ENCODE results near the gene RAET1E. TPM values are rescaled to one million over a fixed set of nuclear protein-coding genes. Genes with fewer than 3 reads are reported as not detected.
"Not testable (repeated sequence)": the region's sequence is repeated elsewhere in the genome, so short reads cannot be mapped to it uniquely, and the experiment has no call there.

Gene RAET1E
- total and polyA plus RNA-seq, 7 donors: 0.15 to 0.33 TPM; not detected in 5

DNA sequence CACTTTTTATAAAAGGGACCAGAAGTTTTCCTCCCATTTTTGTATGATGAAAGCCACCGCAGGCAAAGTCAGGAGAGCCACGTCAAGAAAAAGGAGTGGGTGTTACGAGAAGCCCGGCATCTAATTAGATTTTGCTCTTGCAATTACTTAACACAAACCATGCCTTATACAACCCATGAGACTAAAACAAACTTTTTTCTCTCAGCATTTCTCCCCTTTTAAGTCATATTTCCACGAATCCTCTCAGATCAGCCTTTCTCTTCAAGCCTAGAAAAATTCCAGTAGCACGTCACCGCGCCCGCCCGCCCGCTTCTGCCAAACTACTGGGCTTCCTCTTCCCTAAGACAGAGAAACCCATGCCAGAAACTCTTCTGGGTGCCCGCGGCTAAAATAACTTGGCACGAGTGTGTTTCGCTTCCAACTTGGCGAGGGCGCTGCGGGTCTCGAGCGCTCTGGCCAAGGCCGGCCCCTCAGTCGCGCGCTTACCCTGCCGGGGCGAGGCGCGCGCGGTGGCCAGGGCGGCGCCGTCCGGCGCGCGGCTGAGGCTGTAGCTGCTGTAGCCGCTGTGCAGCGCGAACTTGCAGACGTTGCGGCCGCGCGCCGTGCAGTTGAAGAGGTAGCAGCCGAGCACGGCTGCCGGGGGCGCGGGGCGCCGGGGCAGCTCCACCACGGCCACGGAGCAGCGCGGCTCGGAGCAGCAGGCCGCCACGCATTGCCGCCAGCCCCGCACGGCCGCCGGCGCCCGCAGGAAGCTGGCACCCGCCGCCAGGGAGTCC, 34.8 kb downstream of the RAET1E start:
- 1% methylated on average over 69 of the region's 69 CpGs for WGBS, 2 donors

DNA sequence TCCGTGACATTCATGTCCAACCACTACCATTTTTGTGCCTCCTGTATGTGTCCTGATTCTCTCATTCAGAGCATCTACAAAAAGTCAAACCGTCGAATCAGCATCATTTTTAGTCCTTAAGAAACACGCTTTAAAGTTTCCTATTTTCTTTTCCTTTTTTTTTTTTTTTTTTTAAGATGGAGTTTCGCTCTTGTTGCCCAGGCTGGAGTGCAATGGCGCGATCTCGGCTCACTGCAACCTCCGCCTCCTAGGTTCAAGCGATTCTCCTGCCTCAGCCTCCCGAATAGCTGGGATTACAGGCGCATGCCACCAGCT, 35.5 kb downstream of the RAET1E start:
- peaks cover 0 to 29% (median 19%) of the 10 kb centered on the region in 4 donors for H3K4me1 ChIP-seq
- intact Hi-C loops (cut with DNase I): loop anchor here (5.0 kb wide), 1 partner anchor 145 kb away; the partner anchor contains the start of gene LATS1
- not testable (repeated sequence) for H3K27me3 ChIP-seq, H3K9me3 ChIP-seq, DNase-seq, H3K36me3 ChIP-seq
- 81 to 93% methylated on average over 9 to 12 of the region's 12 CpGs for WGBS, 2 donors
- H3K27ac ChIP-seq: peak overlapping the region; percentile 90 to 97 (median 94)
- peak overlapping the region in 3 of 4 donors; percentile 70 to 89 (median 73) for H3K4me3 ChIP-seq

More for the DNA sequence above, 34.8 kb downstream of the RAET1E start:
- H3K9me3 ChIP-seq: no peaks in the 10 kb centered on the region
- H3K27me3 ChIP-seq: no peaks in the 10 kb centered on the region
- intact Hi-C loops (cut with DNase I): loop anchor here (5.0 kb wide), 1 partner anchor 146 kb away; the partner anchor contains the start of gene LATS1
- DNase-seq: peak; percentile 90
- no peaks in the 10 kb centered on the region for H3K36me3 ChIP-seq
- peak overlapping the region; percentile 90 to 97 (median 94) for H3K27ac ChIP-seq
- H3K4me3 ChIP-seq: peak overlapping the region; percentile 30 to 89 (median 72)
- H3K4me1 ChIP-seq: peaks cover 0 to 29% (median 19%) of the 10 kb centered on the region in 4 donors
- TF ChIP-seq POLR2AphosphoS5 (IDR thresholded peaks at IDR 0.05): peak in 3 of 4 donors; percentile 23 to 31 (median 31)
- TF ChIP-seq, protein P1, sequence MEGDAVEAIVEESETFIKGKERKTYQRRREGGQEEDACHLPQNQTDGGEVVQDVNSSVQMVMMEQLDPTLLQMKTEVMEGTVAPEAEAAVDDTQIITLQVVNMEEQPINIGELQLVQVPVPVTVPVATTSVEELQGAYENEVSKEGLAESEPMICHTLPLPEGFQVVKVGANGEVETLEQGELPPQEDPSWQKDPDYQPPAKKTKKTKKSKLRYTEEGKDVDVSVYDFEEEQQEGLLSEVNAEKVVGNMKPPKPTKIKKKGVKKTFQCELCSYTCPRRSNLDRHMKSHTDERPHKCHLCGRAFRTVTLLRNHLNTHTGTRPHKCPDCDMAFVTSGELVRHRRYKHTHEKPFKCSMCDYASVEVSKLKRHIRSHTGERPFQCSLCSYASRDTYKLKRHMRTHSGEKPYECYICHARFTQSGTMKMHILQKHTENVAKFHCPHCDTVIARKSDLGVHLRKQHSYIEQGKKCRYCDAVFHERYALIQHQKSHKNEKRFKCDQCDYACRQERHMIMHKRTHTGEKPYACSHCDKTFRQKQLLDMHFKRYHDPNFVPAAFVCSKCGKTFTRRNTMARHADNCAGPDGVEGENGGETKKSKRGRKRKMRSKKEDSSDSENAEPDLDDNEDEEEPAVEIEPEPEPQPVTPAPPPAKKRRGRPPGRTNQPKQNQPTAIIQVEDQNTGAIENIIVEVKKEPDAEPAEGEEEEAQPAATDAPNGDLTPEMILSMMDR (IDR thresholded peaks at IDR 0.05): no peak

DNA sequence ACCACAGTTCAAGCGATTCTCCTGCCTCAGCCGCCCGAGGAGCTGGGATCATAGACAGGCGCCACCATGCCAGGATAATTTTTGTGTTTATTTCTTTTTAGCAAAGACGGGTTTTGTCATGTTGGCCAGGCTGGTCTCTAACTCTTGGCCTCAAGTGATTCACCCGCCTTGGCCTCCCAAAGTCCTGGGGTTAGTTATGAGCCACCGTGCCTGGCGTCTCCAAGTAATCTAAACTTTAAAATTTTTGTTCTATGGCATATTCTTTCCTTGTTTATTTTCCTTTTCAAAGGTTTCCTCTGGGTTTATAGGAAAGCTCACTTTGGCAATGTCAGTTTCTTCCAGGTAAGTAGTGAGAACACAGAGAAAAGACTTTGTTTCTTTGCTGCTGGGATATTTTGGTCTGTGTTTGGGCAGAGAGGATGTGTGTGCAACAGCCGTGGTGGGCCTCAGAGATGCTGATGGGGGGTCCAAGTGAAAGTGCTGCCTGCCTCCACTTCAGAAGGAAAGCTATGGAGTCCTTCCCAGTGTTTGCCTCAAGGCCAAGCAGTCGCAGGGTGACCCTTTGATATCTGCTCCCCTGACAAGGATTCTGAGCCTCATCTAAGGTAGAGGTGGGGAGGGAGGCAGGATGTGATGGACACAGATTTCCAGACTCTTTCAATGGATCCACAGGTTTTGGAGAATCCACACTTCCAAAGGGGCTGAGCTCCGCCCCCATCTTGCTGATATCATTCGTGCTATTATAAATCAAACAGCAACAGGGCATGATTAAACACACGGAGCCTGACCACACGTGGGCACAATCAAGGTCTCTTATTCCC, 36.1 kb downstream of the RAET1E start:
- no peak for TF ChIP-seq POLR2AphosphoS5 (IDR thresholded peaks at IDR 0.05)
- TF ChIP-seq, protein P1 (IDR thresholded peaks at IDR 0.05): no peak
- no peak for TF ChIP-seq POLR2A (IDR thresholded peaks at IDR 0.05)
- TF ChIP-seq EP300 (IDR thresholded peaks at IDR 0.05): no peak
- WGBS, 2 donors: 72 to 82% methylated on average over 14 of the region's 14 CpGs
- H3K9me3 ChIP-seq: no peaks in the 10 kb centered on the region
- H3K36me3 ChIP-seq: no peaks in the 10 kb centered on the region
- peak overlapping the region in 3 of 4 donors; percentile 94 to 97 (median 95) for H3K27ac ChIP-seq
- H3K27me3 ChIP-seq: no peaks in the 10 kb centered on the region
- no peak overlapping the region for H3K4me3 ChIP-seq
- intact Hi-C loops (cut with DNase I): loop anchor here (5.0 kb wide), 1 partner anchor 145 kb away; the partner anchor contains the start of gene LATS1
- no peak for DNase-seq
- H3K4me1 ChIP-seq: peaks cover 0 to 29% (median 19%) of the 10 kb centered on the region in 4 donors

DNA sequence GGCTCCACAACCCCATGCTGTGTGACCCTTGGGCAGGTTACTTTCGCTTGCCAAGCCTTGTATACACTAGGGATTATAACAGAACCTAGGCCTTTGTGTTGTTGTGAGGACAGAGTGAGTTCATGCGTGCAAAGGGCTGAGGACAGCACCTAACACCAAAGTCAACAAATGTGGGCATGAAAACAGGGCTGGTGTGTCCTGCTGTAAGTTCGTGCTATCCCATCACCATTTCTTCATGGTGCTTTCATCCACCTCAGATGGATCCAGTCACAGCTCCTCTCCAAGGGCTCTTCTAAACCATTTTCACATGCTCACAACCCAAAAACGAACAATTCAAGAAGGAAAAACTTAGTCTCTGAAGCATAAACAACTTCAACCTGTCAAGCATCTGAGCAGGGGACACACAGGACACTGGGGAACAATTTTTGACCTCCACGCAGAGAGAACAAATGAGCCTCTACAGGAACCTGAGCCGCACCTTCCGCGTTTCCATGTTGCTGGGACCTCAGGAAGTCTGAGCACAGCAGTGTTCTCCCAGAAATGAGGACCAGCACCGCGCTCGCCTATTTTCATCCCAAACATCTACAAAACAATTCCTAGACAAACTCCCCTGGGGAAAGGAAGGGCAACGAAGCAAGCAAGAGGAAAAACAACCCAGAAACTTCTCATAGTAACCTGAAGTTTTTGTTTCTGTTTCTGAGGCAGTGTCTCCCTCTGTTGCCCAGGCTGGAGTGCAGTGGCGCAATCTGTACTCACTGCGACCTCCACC, 36.9 kb downstream of the RAET1E start:
- intact Hi-C loops (cut with DNase I): loop anchor here (5.0 kb wide), 1 partner anchor 144 kb away; the partner anchor contains the start of gene LATS1
- TF ChIP-seq POLR2A (IDR thresholded peaks at IDR 0.05): no peak
- no peak for TF ChIP-seq POLR2AphosphoS5 (IDR thresholded peaks at IDR 0.05)
- TF ChIP-seq, protein P1 (IDR thresholded peaks at IDR 0.05): no peak
- no peak for TF ChIP-seq EP300 (IDR thresholded peaks at IDR 0.05)
- Histone ChIP-seq H3K4me1 (peaks cover 0 to 29% (median 19%) of the 10 kb centered on the region in 4 donors), H3K27ac (no peak overlapping the region), H3K4me3 (no peak overlapping the region), H3K9me3 (no peaks in the 10 kb centered on the region), H3K27me3 (no peaks in the 10 kb centered on the region), H3K36me3 (no peaks in the 10 kb centered on the region)
- no peak for DNase-seq
- WGBS, 2 donors: 90 to 91% methylated on average over 14 of the region's 14 CpGs

All from sigmoid colon (tissue), 7 donors.